ENCODE measurements around the gene ZNF493.

ZNF493 gene

DNA sequence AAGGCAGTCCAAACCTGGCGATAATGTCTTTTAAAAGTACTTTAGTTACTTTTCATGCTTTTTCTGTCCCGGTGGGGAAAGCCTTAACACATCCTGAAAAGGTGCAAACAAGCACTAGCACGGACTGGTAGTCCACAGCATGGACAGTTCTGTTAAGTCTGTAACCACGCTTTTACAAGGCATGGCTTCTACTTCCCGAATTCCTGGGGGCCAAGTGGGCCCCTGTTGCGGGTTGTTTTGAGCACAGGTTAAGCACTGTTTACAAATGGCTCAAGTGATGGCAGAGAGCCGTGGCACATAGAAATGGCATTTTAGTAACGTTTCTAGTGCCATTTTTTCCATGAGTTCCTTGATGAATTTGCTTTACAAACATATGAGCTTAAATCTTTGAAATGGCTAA lies 37.6 kb downstream of the ZNF493 start:
- Mint-ChIP-seq H3K27me3 (no peaks in the 10 kb centered on the region), H3K36me3 (peaks cover 4 to 17% of the 10 kb centered on the region in 2 donors), H3K4me3 (no peak overlapping the region), H3K4me1 (no peaks in the 10 kb centered on the region), H3K27ac (no peak overlapping the region), H3K9me3 (peaks cover 16 to 18% of the 10 kb centered on the region in 2 donors)
- DNase-seq: no peak
- ATAC-seq (replicated peaks): no peak

DNA sequence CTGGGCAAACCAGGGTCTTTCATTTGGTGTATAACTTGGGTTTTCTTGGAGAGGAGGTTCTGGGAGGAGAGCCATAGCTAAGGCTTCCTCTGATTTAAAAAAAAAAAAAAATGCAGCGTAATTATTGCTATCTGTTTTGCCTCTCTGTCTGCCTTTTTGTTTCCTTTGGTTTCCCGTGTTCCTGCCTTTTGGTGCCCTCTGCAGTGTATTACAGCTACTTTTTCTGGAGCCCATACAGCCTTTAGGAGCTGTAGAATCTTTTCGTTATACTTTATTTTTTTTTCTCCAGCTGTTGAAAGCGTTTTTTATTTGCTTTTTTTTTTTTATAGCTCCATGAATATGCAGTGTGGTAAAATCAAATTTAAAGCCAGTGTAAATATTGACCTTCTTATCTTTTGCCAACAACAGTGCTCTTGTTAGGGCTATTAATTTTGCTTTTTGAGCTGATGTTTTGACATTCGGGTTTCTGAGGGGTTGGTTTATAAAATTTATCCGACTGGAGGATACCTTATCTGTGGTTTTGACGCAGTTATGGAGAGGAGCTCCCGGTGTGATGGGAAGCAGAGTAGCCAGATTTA lies 38.1 kb downstream of the ZNF493 start:
- Mint-ChIP-seq H3K9me3 (peaks cover 18% of the 10 kb centered on the region in 2 donors), H3K36me3 (peaks cover 4 to 23% of the 10 kb centered on the region in 2 donors), H3K27me3 (no peaks in the 10 kb centered on the region), H3K27ac (no peak overlapping the region), H3K4me3 (no peak overlapping the region), H3K4me1 (no peaks in the 10 kb centered on the region)
- DNase-seq (no peak), ATAC-seq (replicated peaks) (no peak)

DNA sequence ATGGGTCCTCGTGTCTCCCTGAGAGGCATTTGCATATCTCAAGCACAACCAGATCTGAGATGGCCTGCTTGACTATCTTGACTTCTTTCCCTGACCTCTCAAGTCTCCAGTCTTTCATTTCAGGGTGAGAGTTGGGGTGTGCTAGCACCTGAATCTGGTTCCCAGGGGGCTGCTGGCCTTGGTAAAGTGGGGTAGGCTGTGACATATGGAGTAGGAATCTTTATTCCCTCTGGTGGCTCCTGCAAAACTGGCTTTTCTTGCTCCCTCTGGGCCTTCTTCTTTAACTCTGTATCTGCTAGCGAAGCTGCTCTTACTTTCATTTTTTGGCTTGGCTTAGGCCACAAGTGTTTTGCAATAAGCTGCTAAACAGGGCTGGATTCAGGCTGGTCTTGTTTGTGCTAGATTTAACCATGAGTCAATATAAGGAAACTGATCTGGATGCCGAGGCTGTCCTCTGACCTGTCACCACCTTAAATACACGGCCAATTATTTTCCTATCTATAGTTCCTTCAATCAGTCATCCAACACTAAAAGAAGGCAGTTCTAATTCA lies 42.3 kb downstream of the ZNF493 start:
- no peaks in the 10 kb centered on the region for H3K27me3 Mint-ChIP-seq
- DNase-seq (no peak), ATAC-seq (replicated peaks) (no peak)
- H3K36me3 Mint-ChIP-seq: peaks cover 6 to 34% of the 10 kb centered on the region in 2 donors
- peaks cover 7 to 10% of the 10 kb centered on the region in 2 donors for H3K9me3 Mint-ChIP-seq
- no peaks in the 10 kb centered on the region for H3K4me1 Mint-ChIP-seq
- no peak overlapping the region for H3K4me3 Mint-ChIP-seq
- no peak overlapping the region for H3K27ac Mint-ChIP-seq

- ATAC-seq (replicated peaks) (no peak), DNase-seq (no peak)
- Mint-ChIP-seq H3K4me3 (no peak overlapping the region), H3K4me1 (no peaks in the 10 kb centered on the region), H3K9me3 (peaks cover 7 to 8% of the 10 kb centered on the region in 2 donors), H3K27me3 (no peaks in the 10 kb centered on the region), H3K36me3 (peaks cover 6 to 34% of the 10 kb centered on the region in 2 donors), H3K27ac (no peak overlapping the region)
Measured at GRCh38 chr19:21440321-21440720, 43.4 kb downstream of the ZNF493 start.

DNA sequence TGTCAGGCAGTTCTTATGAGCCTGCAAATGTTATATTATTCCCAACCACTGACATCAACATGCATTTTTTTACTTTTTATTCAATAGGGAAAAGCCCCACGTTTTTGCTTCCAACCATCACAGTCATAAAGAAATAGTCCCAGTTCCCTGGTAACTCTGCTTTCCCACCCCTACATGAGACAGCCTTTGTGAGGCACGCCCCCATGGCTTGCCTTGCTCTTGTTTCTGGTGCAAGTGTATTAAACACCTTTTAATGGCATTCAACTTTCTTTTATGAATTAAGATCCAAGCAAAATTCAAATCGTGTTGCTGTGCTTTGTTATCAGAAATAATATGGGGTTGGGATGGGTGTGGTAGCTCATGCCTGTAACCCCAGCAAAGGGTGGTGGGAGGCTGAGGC lies 54.3 kb downstream of the ZNF493 start:
- no peak overlapping the region for H3K4me3 Mint-ChIP-seq
- ATAC-seq (replicated peaks): no peak
- no peaks in the 10 kb centered on the region for H3K4me1 Mint-ChIP-seq
- no peak for DNase-seq
- H3K9me3 Mint-ChIP-seq: peaks cover 17 to 18% of the 10 kb centered on the region in 2 donors
- peaks cover 20 to 42% of the 10 kb centered on the region in 2 donors for H3K36me3 Mint-ChIP-seq
- no peak overlapping the region for H3K27ac Mint-ChIP-seq
- H3K27me3 Mint-ChIP-seq: no peaks in the 10 kb centered on the region

- no peak for ATAC-seq (replicated peaks)
- no peak overlapping the region for H3K27ac Mint-ChIP-seq
- H3K9me3 Mint-ChIP-seq: peaks cover 5 to 10% of the 10 kb centered on the region in 2 donors
- H3K4me1 Mint-ChIP-seq: no peaks in the 10 kb centered on the region
- H3K36me3 Mint-ChIP-seq: peaks cover 22 to 23% of the 10 kb centered on the region in 2 donors
- DNase-seq: no peak
- H3K4me3 Mint-ChIP-seq: no peak overlapping the region
- no peaks in the 10 kb centered on the region for H3K27me3 Mint-ChIP-seq
Measured at GRCh38 chr19:21454901-21455300, 58.0 kb downstream of the ZNF493 start.

DNA sequence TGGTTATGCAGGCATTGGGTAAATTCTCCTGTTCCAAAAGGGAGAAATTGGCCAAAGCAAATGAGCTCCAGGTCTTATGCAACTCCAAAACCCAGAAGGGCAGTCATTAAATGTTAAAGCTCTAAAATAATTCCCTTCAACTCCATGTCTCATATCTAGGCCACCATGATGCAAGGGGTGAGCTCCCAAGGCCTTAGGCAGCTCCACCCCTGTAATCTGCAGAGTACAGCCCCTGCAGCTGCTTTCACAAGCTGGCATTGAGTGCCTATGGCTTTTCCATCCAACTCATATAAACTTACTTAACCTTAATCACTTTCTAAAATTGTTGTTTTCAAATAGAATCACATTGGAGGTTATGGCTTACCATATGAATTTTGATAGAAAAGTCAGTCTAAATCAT lies 63.8 kb downstream of the ZNF493 start:
- DNase-seq (no peak), ATAC-seq (replicated peaks) (no peak)
- Mint-ChIP-seq H3K4me3 (no peak overlapping the region), H3K27ac (no peak overlapping the region), H3K27me3 (peaks cover 4 to 7% of the 10 kb centered on the region in 2 donors), H3K9me3 (peaks cover 8 to 9% of the 10 kb centered on the region in 2 donors), H3K36me3 (peaks cover 24 to 27% of the 10 kb centered on the region in 2 donors), H3K4me1 (peaks cover 4 to 11% of the 10 kb centered on the region in 2 donors)

DNA sequence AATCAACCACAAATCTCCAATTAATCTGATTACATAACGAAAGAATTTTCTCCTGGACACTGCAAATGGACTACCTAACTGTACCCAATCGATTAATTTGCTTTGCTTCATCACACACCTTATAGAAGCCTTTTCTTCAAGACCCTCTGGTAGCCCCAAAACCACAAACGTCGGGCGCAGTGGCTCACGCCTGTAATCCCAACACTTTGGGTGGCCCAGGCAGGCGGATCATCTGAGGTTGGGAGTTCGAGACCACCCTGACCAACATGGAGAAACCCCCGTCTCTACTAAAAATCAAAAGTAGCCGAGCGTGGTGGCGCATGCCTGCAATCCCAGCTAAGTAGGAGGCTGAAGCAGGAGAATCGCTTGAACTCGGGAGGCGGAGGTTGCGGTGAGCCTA lies 65.6 kb downstream of the ZNF493 start:
- DNase-seq: no peak
- ATAC-seq (replicated peaks): no peak
- Mint-ChIP-seq H3K27ac (no peak overlapping the region), H3K4me1 (peaks cover 4 to 11% of the 10 kb centered on the region in 2 donors), H3K4me3 (no peak overlapping the region), H3K36me3 (peaks cover 20 to 24% of the 10 kb centered on the region in 2 donors), H3K27me3 (peaks cover 4 to 7% of the 10 kb centered on the region in 2 donors), H3K9me3 (peaks cover 6 to 8% of the 10 kb centered on the region in 2 donors)

DNA sequence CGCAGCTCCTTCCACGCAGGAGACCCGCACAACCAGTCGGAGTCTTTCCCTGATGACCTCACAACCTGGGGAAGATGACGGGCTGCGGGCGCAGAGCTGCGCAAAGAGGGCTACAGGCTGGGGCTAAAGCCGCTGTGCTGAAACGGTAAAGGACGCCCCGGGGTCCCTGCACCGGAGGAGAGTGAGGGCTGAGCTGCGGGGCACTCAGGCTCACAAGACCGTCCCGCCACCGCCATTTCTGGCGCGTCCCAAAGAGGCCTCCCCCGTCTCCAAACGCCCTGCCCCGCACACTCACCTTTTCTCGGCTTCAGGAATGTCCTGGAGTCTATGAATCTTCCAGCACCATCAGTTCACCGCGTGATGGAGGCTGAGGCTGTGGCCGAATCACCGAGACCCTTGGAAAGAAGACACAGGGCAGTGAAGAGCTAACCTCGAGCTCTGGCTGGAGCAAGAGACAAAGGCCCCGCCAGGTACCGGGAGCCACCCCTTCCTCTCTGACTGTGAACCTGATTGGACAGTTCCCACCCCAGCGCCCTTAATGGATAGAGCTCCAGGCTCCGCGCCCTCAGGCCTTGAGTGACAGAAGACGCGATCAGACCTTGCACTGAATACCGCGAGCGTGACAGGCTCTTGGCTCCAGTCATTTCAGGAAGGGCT lies 66.6 kb downstream of the ZNF493 start:
- peak; percentile 100 for ATAC-seq (replicated peaks)
- peak overlapping the region; percentile 98 to 100 for H3K4me3 Mint-ChIP-seq
- peak overlapping the region; percentile 98 for H3K27ac Mint-ChIP-seq
- H3K9me3 Mint-ChIP-seq: peaks cover 3 to 4% of the 10 kb centered on the region in 2 donors
- peaks cover 4 to 7% of the 10 kb centered on the region in 2 donors for H3K27me3 Mint-ChIP-seq
- peaks cover 15 to 19% of the 10 kb centered on the region in 2 donors for H3K36me3 Mint-ChIP-seq
- DNase-seq: peak; percentile 75
- peaks cover 4 to 11% of the 10 kb centered on the region in 2 donors for H3K4me1 Mint-ChIP-seq

DNA sequence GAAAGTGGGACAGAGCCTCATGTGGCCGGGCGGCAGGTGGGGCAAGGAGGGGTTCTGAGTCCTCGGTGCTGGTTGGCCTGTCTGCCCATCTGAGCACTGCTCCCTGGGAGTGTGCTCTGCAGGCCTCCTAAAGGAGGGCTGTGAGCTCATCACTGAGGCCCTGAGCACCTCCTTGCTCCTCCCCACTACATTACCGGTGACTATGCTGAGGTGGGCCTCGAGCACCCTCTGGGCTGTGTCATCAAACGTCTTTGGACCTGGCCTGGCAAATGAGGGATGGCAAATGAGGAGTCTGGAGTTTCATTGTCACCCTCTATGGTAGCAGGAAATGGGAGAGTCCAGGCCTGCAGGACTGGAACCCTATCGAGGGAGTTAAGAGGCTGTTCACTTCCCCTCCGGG lies 69.7 kb downstream of the ZNF493 start:
- Mint-ChIP-seq H3K27ac (no peak overlapping the region), H3K9me3 (peaks cover 0 to 3% of the 10 kb centered on the region in 2 donors), H3K4me1 (peaks cover 4 to 11% of the 10 kb centered on the region in 2 donors), H3K27me3 (peaks cover 4 to 7% of the 10 kb centered on the region in 2 donors), H3K4me3 (no peak overlapping the region), H3K36me3 (peaks cover 6 to 12% of the 10 kb centered on the region in 2 donors)
- ATAC-seq (replicated peaks) (no peak), DNase-seq (no peak)

DNA sequence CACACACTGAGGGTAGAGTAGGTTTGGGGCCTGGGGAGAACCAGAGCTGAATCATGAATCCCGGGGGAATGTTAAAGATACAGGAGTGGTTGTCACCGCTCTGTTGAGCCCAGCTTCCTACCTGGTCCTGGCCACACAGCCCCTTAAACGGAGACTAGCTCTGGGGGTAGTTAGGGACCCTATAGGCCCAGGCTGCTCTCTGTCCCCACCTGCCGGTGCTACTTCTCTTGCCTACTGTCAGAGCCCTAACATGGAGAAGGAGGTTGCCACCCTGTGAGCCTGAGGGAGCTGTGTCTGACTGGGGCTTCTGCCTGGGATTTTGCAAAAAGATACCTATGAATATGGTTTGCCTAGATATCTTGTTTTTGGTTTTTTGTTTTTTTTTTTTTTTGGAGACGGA lies 71.9 kb downstream of the ZNF493 start:
- H3K36me3 Mint-ChIP-seq: peaks cover 2 to 5% of the 10 kb centered on the region in 2 donors
- H3K9me3 Mint-ChIP-seq: no peaks in the 10 kb centered on the region
- H3K27ac Mint-ChIP-seq: no peak overlapping the region
- no peak for ATAC-seq (replicated peaks)
- H3K27me3 Mint-ChIP-seq: peaks cover under 1% of the 10 kb centered on the region in 2 donors
- DNase-seq: no peak
- no peak overlapping the region for H3K4me3 Mint-ChIP-seq
- H3K4me1 Mint-ChIP-seq: peaks cover under 1 to 2% of the 10 kb centered on the region in 2 donors

GRCh38 chr19:21472507-21472906 lies 75.6 kb downstream of the ZNF493 start:
- Mint-ChIP-seq H3K9me3 (no peaks in the 10 kb centered on the region), H3K27ac (no peak overlapping the region), H3K27me3 (peaks cover 0 to 9% of the 10 kb centered on the region in 2 donors), H3K36me3 (no peaks in the 10 kb centered on the region), H3K4me3 (no peak overlapping the region), H3K4me1 (no peaks in the 10 kb centered on the region)
- no peak for ATAC-seq (replicated peaks)
- DNase-seq: no peak

GRCh38 chr19:21474671-21475181 lies 77.8 kb downstream of the ZNF493 start:
- peak overlapping the region; percentile 87 for H3K4me3 Mint-ChIP-seq

More at GRCh38 chr19:21474671-21475181, 77.8 kb downstream of the ZNF493 start:
- Mint-ChIP-seq H3K36me3 (no peaks in the 10 kb centered on the region), H3K9me3 (no peaks in the 10 kb centered on the region), H3K27ac (peak overlapping the region; percentile 91), H3K27me3 (peaks cover 0 to 9% of the 10 kb centered on the region in 2 donors), H3K4me1 (no peaks in the 10 kb centered on the region)
- DNase-seq (peak; percentile 84), ATAC-seq (replicated peaks) (peak; percentile 99 to 100)
